HCT116 (cell line): Measurements from ENCODE around the gene TMEM52. TPM values are rescaled to one million over a fixed set of nuclear protein-coding genes. Genes with fewer than 3 reads are reported as not detected.
A peak's percentile ranks its signal among the peaks of the same experiment; 100 is the strongest.

Experiments
- ATAC-seq: fragments of 200-7000 bp; cut with Tn5 transposase; 2 replicates; pipeline ENCODE4 v1.9.1; 2020; ENCODE audit warnings: mild to moderate bottlenecking, moderate library complexity
- BruUV-seq: library from RNA; stranded (reverse); fragments of 400-500 nt; replicated peaks from 2 replicates; lab custom pipeline; 2021; lab: Mats Ljungman, UMichigan
- CTCF ChIA-PET: fragments of 300-600 bp; sonication (Branson Sonifier 250); formaldehyde crosslinking; loops from one replicate; lab custom pipeline; 2021; ENCODE audit warnings: antibody characterized with exemption; lab: Charles Lee
- POLR2A ChIA-PET: fragments of 300-600, 350-600 bp; sonication (Branson Sonifier 250); formaldehyde crosslinking; loops from one replicate; lab custom pipeline; 2021; ENCODE audit warnings: antibody characterized with exemption; lab: Charles Lee
- RAD21 ChIA-PET, 2 experiments: fragments of 300-600 bp; sonication (Branson Sonifier 250); formaldehyde crosslinking; loops; one replicate each; lab custom pipeline; 2023; ENCODE audit warnings: low total read pairs in 2 of 2; ENCODE audit not compliant: uncharacterized antibody in 2 of 2, unreplicated experiment in 2 of 2, low non-redundant PET in 1 of 2; lab: Charles Lee
- DNase-seq: peaks from one replicate; pipeline ENCODE4 v3.0.0-alpha.2; 2010; ENCODE audit warnings: low read depth, low spot score
- H2AFZ ChIP-seq: fragments of 200-600 bp; shearing (Covaris generic), sonication (generic); 2 replicates; pipeline ENCODE4 v1.6.1; 2017; ENCODE audit warnings: low read depth, mixed run types, mixed read lengths, antibody characterized with exemption, low read length; ENCODE audit not compliant: poor library complexity, severe bottlenecking
- H3K27ac ChIP-seq: 2 replicates; pipeline ENCODE4 v1.5.1; 2012; ENCODE audit warnings: low read depth, low read length
- H3K27me3 ChIP-seq: fragments of 200-600 bp; sonication (generic); 2 replicates; pipeline ENCODE4 v1.6.1; 2016; ENCODE audit warnings: mixed run types, low read length, mixed read lengths; ENCODE audit not compliant: insufficient read depth
- H3K36me3 ChIP-seq, 2 experiments: fragments of 200-500 bp in 1 of 2; fragments of 200-600 bp in 1 of 2; sonication (Bioruptor generic) in 1 of 2; sonication (generic) in 1 of 2; 2 replicates each; pipeline versions ENCODE4 v1.5.1 to v1.6.1; 2014 to 2016; ENCODE audit warnings: low read length in 2 of 2, inconsistent platforms in 1 of 2, mixed read lengths in 1 of 2, mixed run types in 1 of 2; ENCODE audit not compliant: insufficient read depth in 2 of 2, control insufficient read depth in 1 of 2
- H3K4me1 ChIP-seq, 2 experiments: fragments of 200-600 bp in 1 of 2; sonication (generic) in 1 of 2; 2 replicates each; pipeline versions ENCODE4 v1.5.1 to v1.6.1; 2012 to 2017; ENCODE audit warnings: low read length in 2 of 2, inconsistent platforms in 1 of 2, mild to moderate bottlenecking in 1 of 2, mixed read lengths in 1 of 2, mixed run types in 1 of 2, moderate library complexity in 1 of 2; ENCODE audit not compliant: insufficient read depth in 2 of 2, control insufficient read depth in 1 of 2
- H3K4me2 ChIP-seq: fragments of 200-600 bp; sonication (generic); 2 replicates; pipeline ENCODE4 v1.6.1; 2017; ENCODE audit warnings: mixed run types, low read length, mixed read lengths
- H3K4me3 ChIP-seq, 2 experiments: fragments of 200-600 bp in 1 of 2; sonication (generic) in 1 of 2; replicated peaks in 1 of 2; 2 replicates each; pipeline ENCODE4 v1.5.1; 2011 to 2016; ENCODE audit warnings: low read length in 2 of 2, control low read depth in 1 of 2, low read depth in 1 of 2, mild to moderate bottlenecking in 1 of 2, mixed read lengths in 1 of 2, mixed run types in 1 of 2
- H3K79me2 ChIP-seq: fragments of 200-600 bp; sonication (generic); 2 replicates; pipeline ENCODE4 v1.6.1; 2017; ENCODE audit warnings: mild to moderate bottlenecking, mixed run types, low read length, moderate library complexity, mixed read lengths; ENCODE audit not compliant: insufficient read depth
- H3K9ac ChIP-seq: fragments of 200-600 bp; sonication (generic); 2 replicates; pipeline ENCODE4 v1.6.1; 2016; ENCODE audit warnings: low read length, mixed read lengths
- H3K9me2 ChIP-seq: fragments of 200-600 bp; sonication (generic), shearing (Covaris generic); 2 replicates; pipeline ENCODE4 v1.6.1; 2017; ENCODE audit warnings: mixed run types, mild to moderate bottlenecking, moderate library complexity; ENCODE audit not compliant: insufficient read depth
- H3K9me3 ChIP-seq, 2 experiments: fragments of 200-500 bp in 1 of 2; fragments of 200-600 bp in 1 of 2; sonication (Bioruptor generic) in 1 of 2; sonication (generic) in 1 of 2; 2 replicates each; pipeline ENCODE4 v1.6.1; 2014 to 2017; ENCODE audit warnings: low read length in 2 of 2, mixed read lengths in 2 of 2, inconsistent platforms in 1 of 2, low read depth in 1 of 2, mild to moderate bottlenecking in 1 of 2, mixed run types in 1 of 2, moderate library complexity in 1 of 2; ENCODE audit not compliant: control insufficient read depth in 1 of 2, insufficient read depth in 1 of 2
- H4K20me1 ChIP-seq: fragments of 200-600 bp; sonication (generic), shearing (Covaris generic); 2 replicates; pipeline ENCODE4 v1.6.1; 2017; ENCODE audit warnings: mixed run types, mild to moderate bottlenecking, moderate library complexity; ENCODE audit not compliant: insufficient read depth
- ATF3 ChIP-seq: IDR thresholded peaks from 2 replicates; pipeline ENCODE4 v1.6.1; 2012
- CBX3 ChIP-seq: IDR thresholded peaks from 2 replicates; pipeline ENCODE4 v1.6.1; 2012; ENCODE audit warnings: low read depth
- CEBPB ChIP-seq: IDR thresholded peaks from 2 replicates; pipeline ENCODE4 v1.6.1; 2012; ENCODE audit warnings: low read depth
- CTCF ChIP-seq, 3 experiments: fragments of 200-600 bp in 1 of 3; sonication (generic) in 1 of 3; IDR thresholded peaks in 2 of 3; conservative IDR thresholded peaks in 1 of 3; 2 replicates each; pipeline ENCODE4 v1.5.1; 2012 to 2017; ENCODE audit warnings: low read depth in 2 of 3, low read length in 2 of 3, antibody characterized with exemption in 1 of 3, borderline replicate concordance in 1 of 3, control low read depth in 1 of 3, mild to moderate bottlenecking in 1 of 3, mixed read lengths in 1 of 3, mixed run types in 1 of 3, moderate library complexity in 1 of 3; ENCODE audit not compliant: insufficient read depth in 1 of 3
- EGR1 ChIP-seq: IDR thresholded peaks from 2 replicates; pipeline ENCODE4 v1.6.1; 2012; ENCODE audit warnings: low read depth
- EZH2 ChIP-seq: fragments of 200-600 bp; sonication (generic); IDR thresholded peaks from 2 replicates; pipeline ENCODE4 v1.6.1; 2017; ENCODE audit warnings: antibody characterized with exemption, mixed run types
- EZH2phosphoT487 ChIP-seq: fragments of 200-600 bp; IDR thresholded peaks from 2 replicates; pipeline ENCODE4 v1.6.1; 2018; ENCODE audit warnings: antibody characterized with exemption, borderline replicate concordance
- FOSL1 ChIP-seq: IDR thresholded peaks from 2 replicates; pipeline ENCODE4 v1.6.1; 2012; ENCODE audit warnings: low read depth
- JUND ChIP-seq: IDR thresholded peaks from 2 replicates; pipeline ENCODE4 v1.6.1; 2012
- MAX ChIP-seq: IDR thresholded peaks from 2 replicates; pipeline ENCODE4 v1.6.1; 2012
- POLR2A ChIP-seq: IDR thresholded peaks from 2 replicates; pipeline ENCODE4 v1.7.0; 2011; ENCODE audit warnings: borderline replicate concordance; ENCODE audit not compliant: insufficient read depth, insufficient read length; ENCODE audit errors: extremely low read depth
- RAD21 ChIP-seq: IDR thresholded peaks from 2 replicates; pipeline ENCODE4 v1.6.1; 2012; ENCODE audit warnings: low read depth, mild to moderate bottlenecking
- REST ChIP-seq: IDR thresholded peaks from 2 replicates; pipeline ENCODE4 v1.6.1; 2012; ENCODE audit warnings: low read depth
- SIN3A ChIP-seq: IDR thresholded peaks from 2 replicates; pipeline ENCODE4 v1.6.1; 2012; ENCODE audit warnings: low read depth
- SP1 ChIP-seq: IDR thresholded peaks from 2 replicates; pipeline ENCODE4 v1.6.1; 2012; ENCODE audit warnings: low read depth
- SRF ChIP-seq: IDR thresholded peaks from 2 replicates; pipeline ENCODE4 v1.6.1; 2012; ENCODE audit warnings: low read depth
- TCF7L2 ChIP-seq: IDR thresholded peaks from 2 replicates; pipeline ENCODE4 v1.7.0; 2011; ENCODE audit warnings: borderline replicate concordance, inconsistent platforms; ENCODE audit not compliant: insufficient read depth, insufficient read length; ENCODE audit errors: extremely low read depth
- YY1 ChIP-seq: IDR thresholded peaks from 2 replicates; pipeline ENCODE4 v1.6.1; 2011; ENCODE audit warnings: low read length, low read depth, moderate library complexity, mild to moderate bottlenecking; ENCODE audit not compliant: insufficient replicate concordance; ENCODE audit errors: extremely low read depth
- ZBTB33 ChIP-seq: IDR thresholded peaks from 2 replicates; pipeline ENCODE4 v1.6.1; 2011; ENCODE audit warnings: mild to moderate bottlenecking, low read length, moderate library complexity; ENCODE audit not compliant: insufficient replicate concordance; ENCODE audit errors: extremely low read depth
- ZNF274 ChIP-seq: fragments of 200-500 bp; sonication (Bioruptor generic); IDR thresholded peaks from 2 replicates; pipeline ENCODE4 v1.6.1; 2014; ENCODE audit warnings: mild to moderate bottlenecking, low read depth, low read length, inconsistent platforms
- intact Hi-C: fragments of 100-400 bp; cut with micrococcal nuclease; formaldehyde crosslinking; loops from 2 replicates; pipeline ENCODE4 v1.10.0; 2022
- total RNA-seq: library from RNA; stranded (reverse); gene quantifications from one replicate; pipeline ENCODE4 v1.2.1, GENCODE V29; 2021; ENCODE audit not compliant: unreplicated experiment

TMEM52 gene
- total RNA-seq, 1 experiment from 2014 or later = 27.5 TPM

GRCh38 chr1:1889847-1890505, 29.1 kb downstream of the TMEM52 start:
- peak overlapping the region; percentile 82 for H3K4me2 ChIP-seq
- ChIA-PET POLR2A (no interaction called here), RAD21 (no interaction called here), CTCF (no interaction called here)
- H3K9me2 ChIP-seq = no peaks in the 10 kb centered on the region
- peaks cover 33 to 44% of the 10 kb centered on the region in 2 experiments for H3K4me1 ChIP-seq
- DNase-seq = no peak
- peaks cover 23% of the 10 kb centered on the region; the same call in 1 of the 2 replicates for H4K20me1 ChIP-seq
- H2AFZ ChIP-seq = no peak overlapping the region
- no peaks in the 10 kb centered on the region for H3K9me3 ChIP-seq
- no peaks in the 10 kb centered on the region for H3K27me3 ChIP-seq
- H3K79me2 ChIP-seq = peaks cover 53% of the 10 kb centered on the region
- BruUV-seq = no TSS peak
- H3K27ac ChIP-seq = peak overlapping the region; percentile 69
- no peaks in the 10 kb centered on the region; a peak in 1 of 4 replicates for H3K36me3 ChIP-seq
- H3K9ac ChIP-seq = peak overlapping the region; percentile 81
- H3K4me3 ChIP-seq = peak overlapping the region; percentile 66 to 75
- ATAC-seq = peak; percentile 52
- intact Hi-C loops = no loop called here
- TF ChIP-seq REST (no peak), CEBPB (no peak), MAX (no peak), SIN3A (peak; percentile 60), YY1 (peak; percentile 67), EZH2 (no peak), SP1 (no peak), EZH2phosphoT487 (no peak), CBX3 (no peak), ATF3 (no peak), CTCF (IDR thresholded peaks at IDR 0.05 in 2 of 3, conservative IDR thresholded peaks at IDR 0.05 in 1 of 3; ENCODE audit: borderline replicate concordance in 1 of 3, insufficient read depth in 1 of 3, low read depth in 2 of 3, low read length in 2 of 3) (no peak), SRF (no peak), JUND (no peak), FOSL1 (no peak), ZNF274 (no peak), POLR2A (no peak), RAD21 (no peak), ZBTB33 (no peak), TCF7L2 (peak; percentile 85), EGR1 (no peak)
